GM10248 (cell line): ENCODE measurements around the gene TMEM123.

ENCODE experiments used
- CTCF ChIA-PET: fragments of 300-600 bp; sonication (Branson Sonifier 250); formaldehyde crosslinking; extraction: SDS; loops from one replicate; lab custom pipeline; 2021; ENCODE audit warnings: antibody characterized with exemption; lab: Yijun Ruan, JAX
- POLR2A ChIA-PET: fragments of 350-650 bp; sonication (Branson Sonifier 250); formaldehyde crosslinking; extraction: SDS; loops from one replicate; lab custom pipeline; 2020; ENCODE audit warnings: antibody characterized with exemption; lab: Yijun Ruan, JAX
- DNase-seq: peaks from one replicate; pipeline ENCODE4 v3.0.0; 2012; ENCODE audit errors: extremely low spot score
- CTCF ChIP-seq: IDR thresholded peaks from 2 replicates; pipeline ENCODE4 v1.5.1; 2012; ENCODE audit warnings: mild to moderate bottlenecking, low read depth; ENCODE audit errors: extremely low read depth, missing control alignments, control extremely low read depth

TMEM123 gene

GRCh38 chr11:102462610-102463009 lies 10.0 kb upstream of the TMEM123 start:
- no peak for TF ChIP-seq CTCF
- POLR2A ChIA-PET: no interaction called here
- no peak for DNase-seq
- CTCF ChIA-PET: interaction anchor here (1.1 to 2.9 kb wide), 2 partner anchors 12 to 14 kb away, joined by 4 to 9 read pairs; no protein-coding TSS in a partner anchor

- no peak for DNase-seq
- TF ChIP-seq CTCF: no peak
- ChIA-PET POLR2A (interaction anchor here (0.6 kb wide), 1 partner anchor 69 kb away, joined by 7 read pairs; no protein-coding TSS in a partner anchor), CTCF (interaction anchor here (0.9 to 1.4 kb wide), 2 partner anchors 69 to 117 kb away, joined by 5 to 6 read pairs; no protein-coding TSS in a partner anchor)
These were observed 6.8 kb upstream of the TMEM123 start for GRCh38 chr11:102459393-102459792.

- ChIA-PET POLR2A (no interaction called here), CTCF (interaction anchor here (1.2 to 2.5 kb wide), 7 partner anchors 13 to 190 kb away, joined by 3 to 11 read pairs (median 3); no protein-coding TSS in a partner anchor)
- DNase-seq: no peak
- no peak for TF ChIP-seq CTCF
These were observed 6.0 kb upstream of the TMEM123 start for GRCh38 chr11:102458548-102458947.

GRCh38 chr11:102457865-102458264 lies 5.3 kb upstream of the TMEM123 start:
- no peak for TF ChIP-seq CTCF
- CTCF ChIA-PET: interaction anchor here (0.7 to 2.5 kb wide), 9 partner anchors 12 to 189 kb away, joined by 3 to 11 read pairs (median 3); no protein-coding TSS in a partner anchor
- no peak for DNase-seq
- POLR2A ChIA-PET: no interaction called here

GRCh38 chr11:102457056-102457677 lies 4.6 kb upstream of the TMEM123 start:
- ChIA-PET CTCF (interaction anchor here (0.7 to 2.5 kb wide), 9 partner anchors 12 to 188 kb away, joined by 3 to 11 read pairs (median 3); no protein-coding TSS in a partner anchor), POLR2A (no interaction called here)
- DNase-seq: no peak
- TF ChIP-seq CTCF: no peak

GRCh38 chr11:102456381-102456780 lies 3.8 kb upstream of the TMEM123 start:
- ChIA-PET CTCF (interaction anchor here (1.0 to 2.5 kb wide), 7 partner anchors 11 to 114 kb away, joined by 3 to 11 read pairs (median 3); no protein-coding TSS in a partner anchor), POLR2A (no interaction called here)
- no peak for TF ChIP-seq CTCF
- DNase-seq: no peak
